Stimulated activated CD8-positive, alpha-beta memory T cell treated with anti-CD3 and anti-CD28 coated beads, Interleukin-2, amount 100 ng/mL, for 1 hour (primary cell): ENCODE results near the gene GDI2.
"Not testable (repeated sequence)": the region's sequence is repeated elsewhere in the genome, so short reads cannot be mapped to it uniquely, and the experiment has no call there.

Source experiments
- DNase-seq, 2 donors: peaks; one replicate each; pipeline ENCODE4 v3.0.0-alpha.2; 2020; ENCODE audit warnings: low read depth in 2 of 2

Gene GDI2

DNA sequence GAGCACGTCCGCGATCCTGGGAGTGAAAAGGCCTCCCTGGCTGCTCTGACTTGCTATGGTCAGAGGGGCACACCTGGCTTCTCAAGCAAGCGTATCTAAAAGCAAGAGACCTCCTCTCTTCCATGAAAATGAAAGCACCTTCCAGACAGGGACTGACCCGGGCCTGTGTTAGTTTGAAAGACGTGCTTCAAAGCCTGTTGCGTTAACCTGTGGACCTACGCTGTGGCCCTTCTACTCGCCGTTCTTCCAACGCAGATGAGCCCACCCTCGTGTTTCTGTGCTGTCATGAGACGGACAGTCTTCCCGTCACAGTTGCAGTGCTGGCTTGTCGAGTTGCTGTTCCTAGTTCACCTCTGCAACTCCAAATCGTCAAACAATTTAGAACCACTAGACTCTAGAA is 15.5 kb upstream of the GDI2 start:
- no peak for DNase-seq

- DNase-seq: no peak
Measured at GRCh38 chr10:5827841-5828240, 14.6 kb upstream of the GDI2 start.

GRCh38 chr10:5826511-5826910 is 13.3 kb upstream of the GDI2 start:
- DNase-seq: not testable (repeated sequence)

- DNase-seq: no peak
Measured at GRCh38 chr10:5818894-5819293, 5.7 kb upstream of the GDI2 start.

DNA sequence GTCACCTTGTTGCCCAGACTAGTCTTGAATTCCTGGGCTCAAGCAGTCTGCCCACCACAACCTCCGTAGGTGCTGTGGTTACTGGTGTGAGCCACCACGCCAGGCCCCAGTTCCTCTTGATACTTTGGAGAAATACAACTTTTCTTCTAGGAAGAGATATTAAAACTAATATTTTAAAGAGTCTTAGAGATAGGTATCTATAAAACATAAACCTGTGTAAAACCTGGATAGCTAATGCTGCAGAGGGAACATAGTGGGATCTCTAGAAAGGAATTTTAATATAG is 4.8 kb upstream of the GDI2 start:
- DNase-seq: no peak

- DNase-seq: no peak
Measured at GRCh38 chr10:5817322-5818047, 4.3 kb upstream of the GDI2 start.

- no peak for DNase-seq
Measured at GRCh38 chr10:5816170-5816569, 2.9 kb upstream of the GDI2 start.

GRCh38 chr10:5814110-5815107 is 1.2 kb upstream of the GDI2 start:
- no peak for DNase-seq

- DNase-seq: peak in 1 of 2 donors; percentile 6
Measured at GRCh38 chr10:5813091-5813340, 218 bp downstream of the GDI2 start.

GRCh38 chr10:5812283-5813090 is 747 bp downstream of the GDI2 start:
- DNase-seq: peak; percentile 3 to 8

DNA sequence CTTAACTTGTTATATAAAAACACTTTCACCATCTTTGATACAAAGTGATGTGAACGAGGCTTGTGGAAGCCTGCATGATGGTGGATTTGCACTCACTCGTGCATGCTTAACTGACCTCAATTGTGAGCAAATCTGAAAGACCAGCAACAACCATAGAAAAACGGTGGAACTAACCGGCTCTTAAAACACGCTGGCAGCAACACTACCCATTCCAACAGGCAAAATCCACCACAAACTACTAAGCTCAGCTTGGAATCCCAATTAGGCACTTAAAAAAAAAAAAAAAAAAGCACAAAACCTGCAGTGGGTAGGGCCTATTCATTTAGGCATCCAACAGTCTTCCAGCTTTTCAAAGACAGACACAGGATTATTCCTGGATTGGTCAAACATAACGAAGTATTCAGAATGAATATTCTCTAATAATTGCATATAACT is 1.8 kb downstream of the GDI2 start:
- no peak for DNase-seq

- no peak for DNase-seq
Measured at GRCh38 chr10:5810225-5810624, 3.0 kb downstream of the GDI2 start.

DNA sequence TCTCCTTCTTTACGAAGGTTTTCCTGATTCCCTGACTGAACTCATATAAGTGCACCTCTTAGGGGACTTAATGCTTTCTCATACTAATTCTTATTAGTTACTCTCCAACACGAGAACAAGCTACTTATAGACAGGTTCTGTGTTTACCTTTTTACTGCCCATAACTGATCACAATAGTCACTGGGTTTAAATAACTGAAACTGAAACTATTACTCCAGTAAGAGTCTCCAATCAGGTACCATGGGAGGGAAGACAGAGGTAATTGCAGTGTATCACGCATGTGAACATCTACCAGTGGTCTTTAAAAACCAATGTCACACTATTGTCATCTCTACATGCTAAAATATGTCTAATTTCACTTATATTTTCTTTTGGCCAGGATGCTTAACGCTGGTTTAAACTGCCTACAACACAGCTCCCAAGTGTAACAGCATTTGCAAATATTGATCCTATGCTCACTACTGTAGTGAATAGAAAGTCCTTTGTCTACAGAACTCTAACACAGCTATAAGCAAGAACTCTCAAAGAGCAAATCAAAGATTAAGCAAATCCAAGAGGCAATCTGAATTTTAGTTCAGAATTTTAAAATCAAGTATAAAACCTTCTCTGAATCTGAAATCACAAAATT is 3.6 kb downstream of the GDI2 start:
- DNase-seq: no peak

DNA sequence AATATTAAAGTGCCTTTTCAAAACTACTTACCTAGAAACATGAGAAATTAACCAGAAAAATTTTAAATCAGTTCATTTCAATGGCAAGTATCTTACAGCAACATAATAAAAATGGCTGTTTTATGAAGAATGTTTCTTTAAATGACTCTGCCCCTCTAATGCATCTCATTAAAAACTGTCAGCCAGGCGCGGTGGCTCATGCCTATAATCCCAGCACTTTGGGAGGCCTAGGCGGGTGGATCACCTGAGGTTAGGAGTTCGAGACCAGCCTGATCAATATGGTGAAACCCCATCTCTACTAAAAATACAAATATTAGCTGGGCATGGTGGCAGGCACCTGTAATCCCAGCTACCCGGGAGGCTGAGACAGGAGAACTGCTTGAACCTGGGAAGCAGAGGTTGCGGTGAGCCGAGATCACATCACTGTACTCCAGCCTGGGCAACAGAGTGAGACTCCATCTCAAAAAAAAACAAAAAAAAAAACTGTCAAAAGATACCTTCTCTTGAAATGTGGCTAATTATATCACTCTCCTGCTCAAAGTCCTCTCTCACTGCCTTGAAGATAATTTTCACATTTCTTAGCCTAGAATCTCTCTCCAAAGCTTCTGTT is 4.3 kb downstream of the GDI2 start:
- DNase-seq: not testable (repeated sequence)

- DNase-seq: no peak
Measured at GRCh38 chr10:5806745-5807144, 6.5 kb downstream of the GDI2 start.

- no peak for DNase-seq
Measured at GRCh38 chr10:5805711-5806110, 7.5 kb downstream of the GDI2 start.

DNA sequence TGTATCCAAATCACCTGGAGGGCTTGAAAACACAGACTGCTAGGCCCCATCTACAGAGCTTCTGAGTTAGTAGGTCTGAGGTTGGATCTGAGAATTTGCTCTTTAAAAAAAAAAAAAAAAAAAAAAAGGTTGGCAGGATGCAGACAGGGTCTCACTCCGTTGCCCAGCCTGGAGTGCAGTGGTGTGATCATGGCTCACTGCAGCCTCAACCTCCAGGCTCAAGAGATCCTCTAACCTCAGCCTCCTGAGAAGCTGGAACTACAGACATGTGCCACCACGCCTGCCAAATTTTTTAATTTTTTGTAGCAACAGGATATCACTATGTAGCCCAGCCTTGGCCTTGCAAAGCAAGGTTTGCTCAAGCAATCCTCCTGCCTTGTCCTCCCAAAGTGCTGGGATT is 8.0 kb downstream of the GDI2 start:
- DNase-seq: no peak

DNA sequence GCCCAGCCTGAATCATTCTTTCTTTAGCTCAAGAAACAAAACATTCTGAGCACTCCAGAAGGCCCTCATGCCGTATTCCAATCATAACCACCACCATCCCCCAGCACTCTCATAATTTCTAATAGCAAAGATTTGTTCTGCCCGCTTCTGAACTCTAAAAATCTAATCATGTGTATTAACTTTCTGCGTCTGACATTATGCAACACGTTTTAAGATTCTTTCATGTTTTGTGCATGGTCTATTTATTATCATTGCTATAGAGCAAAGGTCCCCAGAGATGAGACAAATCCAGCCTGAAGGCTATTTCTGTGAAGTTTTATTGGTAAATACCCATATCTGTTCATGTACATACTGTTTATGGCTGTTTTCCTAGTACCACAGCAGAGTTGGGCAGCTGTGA is 8.8 kb downstream of the GDI2 start:
- no peak for DNase-seq

DNA sequence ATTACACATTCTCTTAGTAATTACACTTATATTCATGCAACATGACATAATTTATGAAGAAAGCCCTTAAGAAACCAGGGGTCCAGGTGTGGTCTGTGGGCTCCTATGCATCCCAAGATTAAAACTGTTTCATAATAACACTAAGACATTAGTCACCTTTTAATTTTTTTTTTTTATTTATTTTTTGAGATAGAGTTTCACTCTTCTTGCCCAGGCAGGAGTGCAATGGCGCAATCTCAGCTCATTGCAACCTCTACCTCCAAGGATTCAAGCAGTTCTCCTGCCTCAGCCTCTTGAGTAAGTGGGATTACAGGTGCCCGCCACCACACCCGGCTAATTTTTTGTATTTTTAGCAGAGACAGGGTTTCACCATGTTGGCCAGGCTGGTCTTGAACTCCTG is 12.5 kb downstream of the GDI2 start:
- no peak for DNase-seq

DNA sequence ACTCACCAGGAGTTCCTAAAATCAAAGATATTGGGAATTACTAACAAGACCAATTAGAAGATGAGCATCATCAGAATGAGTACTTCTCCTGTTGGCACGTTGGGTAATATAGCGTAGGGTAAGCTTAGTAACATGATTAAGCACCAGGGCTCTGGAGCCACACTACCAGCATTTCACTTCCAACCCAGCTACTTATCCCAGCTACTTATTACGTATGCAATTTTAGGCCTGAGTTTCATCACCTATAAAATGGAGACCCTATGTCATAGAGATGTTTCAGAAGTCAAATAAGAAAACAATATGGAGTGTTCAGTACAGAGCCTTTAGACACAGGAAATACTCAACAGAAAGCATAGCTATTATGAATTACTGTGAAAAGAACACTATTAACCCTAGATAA is 19.0 kb downstream of the GDI2 start:
- DNase-seq: no peak

DNA sequence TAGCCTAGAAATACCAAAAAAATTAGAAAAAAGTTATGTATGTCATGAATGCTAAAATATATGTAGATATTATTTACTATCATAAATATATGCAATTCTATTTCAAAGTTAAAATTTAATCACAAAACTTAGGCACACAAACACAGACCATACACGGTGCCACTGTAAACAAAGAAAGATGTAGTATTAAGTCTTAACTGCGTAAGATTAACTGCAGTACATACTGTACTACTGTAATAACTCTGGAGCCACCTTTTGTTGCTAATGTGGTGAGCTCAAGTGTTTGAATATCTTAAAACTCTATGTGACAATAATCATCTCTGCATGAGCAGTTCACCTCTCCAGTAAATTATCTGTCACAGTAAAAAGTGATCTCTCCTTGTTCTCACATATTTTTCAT is 23.6 kb downstream of the GDI2 start:
- no peak for DNase-seq

GRCh38 chr10:5788969-5789368 is 24.3 kb downstream of the GDI2 start:
- no peak for DNase-seq
